ENCODE measurements around the gene CXCR3.

GRCh38 chrX:71622576-71623450 lies 4.5 kb upstream of the CXCR3 start:
- TF ChIP-seq CTCF (IDR thresholded peaks at IDR 0.05; ENCODE audit: insufficient read depth, low read depth, low read length) (no peak), EZH2 (IDR thresholded peaks at IDR 0.05; ENCODE audit: insufficient read depth, low read length) (no peak)

Measured in astrocyte (in vitro differentiated cells and primary cell).